K562 (cell line): Measurements from ENCODE around the gene YPEL4. TPM values are rescaled to one million over a fixed set of nuclear protein-coding genes. Genes with fewer than 3 reads are reported as not detected.

Source experiments
- ATF7 ChIP-seq: fragments of 450-650 bp; IDR thresholded peaks from 2 replicates; pipeline ENCODE4 v1.7.1; 2014; ENCODE audit warnings: mild to moderate bottlenecking, moderate library complexity
- CREBBP ChIP-seq: IDR thresholded peaks from one replicate; pipeline ENCODE4 v1.6.1; 2012; ENCODE audit warnings: low read depth, mild to moderate bottlenecking, control low read depth, inconsistent platforms, low read length
- E2F3 ChIP-seq: fragments of 250-450 bp; sonication (Bioruptor Pico); IDR thresholded peaks from 2 replicates; pipeline ENCODE4 v1.4.0; 2020; ENCODE audit warnings: mild to moderate bottlenecking
- FOXA3 ChIP-seq, 2 experiments: fragments of 450-650 bp in 1 of 2; sonication (generic) in 1 of 2; formaldehyde crosslinking; IDR thresholded peaks in 1 of 2; conservative IDR thresholded peaks in 1 of 2; 2 replicates each; pipeline versions ENCODE4 v1.4.0 to v1.8.0; 2020 to 2022; ENCODE audit warnings: mild to moderate bottlenecking in 2 of 2, missing genetic modification reagents in 1 of 2
- KAT7 ChIP-seq: sonication (generic); formaldehyde crosslinking; IDR thresholded peaks from 2 replicates; pipeline ENCODE4 v1.8.0; 2022; ENCODE audit warnings: missing genetic modification reagents, mild to moderate bottlenecking, borderline replicate concordance
- NCOA6 ChIP-seq: fragments of 450-650 bp; IDR thresholded peaks from 2 replicates; pipeline ENCODE4 v1.6.1; 2017; ENCODE audit warnings: mild to moderate bottlenecking
- NEUROD1 ChIP-seq: fragments of 150-350 bp; IDR thresholded peaks from 2 replicates; pipeline ENCODE4 v1.6.1; 2014; ENCODE audit warnings: borderline replicate concordance, low read length, low read depth; ENCODE audit not compliant: partially characterized antibody
- NFE2L1 ChIP-seq: fragments of 450-650 bp; IDR thresholded peaks from 2 replicates; pipeline ENCODE4 v1.6.1; 2016; ENCODE audit warnings: missing genetic modification characterization, low read depth, mild to moderate bottlenecking, missing compliant biosample characterization, moderate library complexity, borderline replicate concordance
- NR2C1 ChIP-seq, 2 experiments: fragments of 450-650 bp; IDR thresholded peaks; 2 replicates each; pipeline ENCODE4 v1.6.1; 2017; ENCODE audit warnings: mild to moderate bottlenecking in 2 of 2, antibody characterized with exemption in 1 of 2, inconsistent platforms in 1 of 2, missing compliant biosample characterization in 1 of 2, missing genetic modification characterization in 1 of 2
- PHF20 ChIP-seq: fragments of 450-650 bp; IDR thresholded peaks from 2 replicates; pipeline ENCODE4 v1.6.1; 2018; ENCODE audit not compliant: partially characterized antibody
- SAFB ChIP-seq: fragments of 200-400 bp; formaldehyde crosslinking; IDR thresholded peaks from 2 replicates; pipeline ENCODE4 v1.6.1; 2017; ENCODE audit warnings: low read depth, low read length, borderline replicate concordance
- SIN3B ChIP-seq: fragments of 450-650 bp; IDR thresholded peaks from 2 replicates; pipeline ENCODE4 v1.6.1; 2017; ENCODE audit warnings: low read depth, mild to moderate bottlenecking, moderate library complexity
- SMAD3 ChIP-seq: fragments of 450-650 bp; formaldehyde crosslinking; conservative IDR thresholded peaks from 2 replicates; pipeline ENCODE4 v1.4.0; 2020; ENCODE audit warnings: mild to moderate bottlenecking
- SRF ChIP-seq, 2 experiments: fragments of 250-450, 450-650 bp in 1 of 2; sonication (Bioruptor Pico) in 1 of 2; sonication (generic) in 1 of 2; formaldehyde crosslinking; IDR thresholded peaks; 2 replicates each; pipeline versions ENCODE4 v1.5.0 to v1.5.1; 2020 to 2022; ENCODE audit warnings: mild to moderate bottlenecking in 1 of 2, missing genetic modification reagents in 1 of 2
- TCFL5 ChIP-seq: fragments of 250-450 bp; sonication (Bioruptor Pico); conservative IDR thresholded peaks from 2 replicates; pipeline ENCODE4 v1.6.1; 2021; ENCODE audit warnings: mild to moderate bottlenecking, moderate library complexity, matching md5 sums
- ZNF384 ChIP-seq: IDR thresholded peaks from 2 replicates; pipeline ENCODE4 v1.6.1; 2012; ENCODE audit warnings: low read depth, low read length, improper control_type of control experiment
- ZNF551 ChIP-seq: fragments of 250-450 bp; sonication (Bioruptor Pico); IDR thresholded peaks from 2 replicates; pipeline ENCODE4 v1.5.0; 2021; ENCODE audit warnings: mild to moderate bottlenecking, moderate library complexity
- ZNF561 ChIP-seq: fragments of 450-650 bp; formaldehyde crosslinking; conservative IDR thresholded peaks from 2 replicates; pipeline ENCODE4 v1.4.0; 2020; ENCODE audit warnings: mild to moderate bottlenecking, moderate library complexity
- ZNF584 ChIP-seq: fragments of 200-800 bp; sonication (Bioruptor generic); IDR thresholded peaks from 2 replicates; pipeline ENCODE4 v1.6.1; 2016; ENCODE audit warnings: low read depth, mild to moderate bottlenecking, missing genetic modification characterization, missing compliant biosample characterization
- ZNF639 ChIP-seq, 2 experiments: fragments of 200-800 bp in 1 of 2; sonication (Bioruptor generic) in 1 of 2; sonication (generic) in 1 of 2; formaldehyde crosslinking in 1 of 2; IDR thresholded peaks in 1 of 2; conservative IDR thresholded peaks in 1 of 2; 2 replicates each; pipeline versions ENCODE4 v1.5.0 to v1.6.1; 2016 to 2020; ENCODE audit warnings: missing compliant biosample characterization in 1 of 2, missing genetic modification characterization in 1 of 2, missing genetic modification reagents in 1 of 2
- ZNF696 ChIP-seq: fragments of 250-450 bp; sonication (Bioruptor Pico); conservative IDR thresholded peaks from 2 replicates; pipeline ENCODE4 v1.4.0; 2020; ENCODE audit warnings: mild to moderate bottlenecking, moderate library complexity
- polyA plus RNA-seq, 8 experiments: library from polyadenylated mRNA; depleted of rRNA in 4 of 8; stranded (reverse) in 5 of 8; unstranded in 3 of 8; fragments of >200 nt; fragmentation: Nextera tagmentation in 2 of 8; fragmentation: Illumina TruSeq in 1 of 8; extraction: Ambion mirVana in 2 of 8; extraction: Trizol in 1 of 8; gene quantifications; 2 replicates each; pipeline versions ENCODE4 v1.2.1 to v1.2.3, GENCODE V29; 2011 to 2014; ENCODE audit warnings: inconsistent platforms in 1 of 8, missing spikeins in 1 of 8
- total RNA-seq, 7 experiments: library from RNA; depleted of rRNA in 6 of 7; stranded (reverse); fragments of >200 nt in 6 of 7; fragmentation: Illumina TruSeq in 2 of 7; extraction: Trizol in 2 of 7; gene quantifications; 2 replicates each; pipeline versions ENCODE4 v1.2.1 to v1.2.3, GENCODE V29; 2011 to 2021; ENCODE audit warnings: low replicate concordance in 1 of 7
- TF ChIP-seq, protein P1 (sequence below): IDR thresholded peaks from 2 replicates; pipeline ENCODE4 v1.6.1; 2016; ENCODE audit warnings: missing genetic modification characterization, missing compliant biosample characterization

The YPEL4 gene
- total and polyA plus RNA-seq, 9 of the 15 experiments (the other 6 are each of a cell fraction or from before 2014, with no cell fraction given), result 0.07 to 1.4 (median 0.40) TPM; not detected in 2

DNA sequence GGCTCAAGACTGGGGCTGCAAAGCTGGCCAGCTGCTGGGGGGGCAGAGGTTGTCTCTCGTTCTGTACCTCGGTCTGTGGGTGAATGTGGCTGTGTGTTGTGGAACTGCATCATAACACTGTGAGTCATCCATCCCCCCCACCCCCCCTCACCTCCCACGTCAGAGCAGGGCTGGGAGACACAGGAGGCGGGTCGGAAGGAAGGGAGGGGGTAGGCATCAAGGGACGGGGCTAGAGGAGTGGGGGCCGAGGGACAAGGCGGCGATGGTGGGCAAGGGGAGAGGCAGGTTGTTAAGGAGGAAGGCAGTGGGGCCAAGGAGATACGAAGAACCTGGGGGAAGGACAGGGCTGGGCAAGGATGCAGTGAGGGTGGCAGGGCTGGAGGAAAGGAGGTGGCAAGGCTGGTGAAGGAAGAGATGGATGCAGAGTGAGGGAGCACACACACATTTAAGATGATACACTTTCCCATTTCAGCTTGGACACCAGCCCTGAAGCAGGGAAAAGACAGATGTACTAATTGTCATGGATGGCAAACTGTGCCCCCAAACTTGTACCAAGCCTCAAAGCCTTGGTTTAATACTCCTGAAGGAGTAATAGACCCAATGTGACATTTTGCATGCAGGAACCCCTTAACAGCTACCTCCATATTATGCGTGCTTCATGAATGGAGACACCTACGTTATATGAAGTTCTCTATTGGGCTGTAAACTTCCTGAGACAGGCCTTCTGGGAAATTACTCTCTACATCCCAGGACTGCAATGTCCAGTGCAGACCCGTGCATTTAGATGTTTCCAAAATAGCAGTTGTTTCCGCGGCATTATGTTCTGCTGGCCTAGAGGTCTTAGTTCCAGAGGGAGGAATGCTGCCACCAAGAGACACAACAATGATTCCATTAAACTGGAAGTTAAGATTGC lies at the start of gene YPEL4 (continued):
- no peak for TF ChIP-seq NEUROD1
- TF ChIP-seq ZNF561 (CRISPR knock-in tag), result no peak
- TF ChIP-seq FOXA3 (CRISPR knock-in tag; conservative IDR thresholded peaks at IDR 0.05 in 1 of 2, IDR thresholded peaks at IDR 0.05 in 1 of 2), result no peak
- no peak for TF ChIP-seq E2F3
- TF ChIP-seq, protein P1, sequence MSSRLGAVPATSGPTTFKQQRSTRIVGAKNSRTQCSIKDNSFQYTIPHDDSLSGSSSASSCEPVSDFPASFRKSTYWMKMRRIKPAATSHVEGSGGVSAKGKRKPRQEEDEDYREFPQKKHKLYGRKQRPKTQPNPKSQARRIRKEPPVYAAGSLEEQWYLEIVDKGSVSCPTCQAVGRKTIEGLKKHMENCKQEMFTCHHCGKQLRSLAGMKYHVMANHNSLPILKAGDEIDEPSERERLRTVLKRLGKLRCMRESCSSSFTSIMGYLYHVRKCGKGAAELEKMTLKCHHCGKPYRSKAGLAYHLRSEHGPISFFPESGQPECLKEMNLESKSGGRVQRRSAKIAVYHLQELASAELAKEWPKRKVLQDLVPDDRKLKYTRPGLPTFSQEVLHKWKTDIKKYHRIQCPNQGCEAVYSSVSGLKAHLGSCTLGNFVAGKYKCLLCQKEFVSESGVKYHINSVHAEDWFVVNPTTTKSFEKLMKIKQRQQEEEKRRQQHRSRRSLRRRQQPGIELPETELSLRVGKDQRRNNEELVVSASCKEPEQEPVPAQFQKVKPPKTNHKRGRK (tag), result no peak
- no peak for TF ChIP-seq ZNF584
- TF ChIP-seq ZNF696 (CRISPR knock-in tag), result no peak
- no peak for TF ChIP-seq NCOA6
- no peak for TF ChIP-seq NFE2L1 (tag)
- no peak for TF ChIP-seq PHF20
- no peak for TF ChIP-seq ZNF384
- TF ChIP-seq SMAD3 (CRISPR knock-in tag), result no peak
- no peak for TF ChIP-seq NR2C1 (IDR thresholded peaks at IDR 0.05)
- no peak for TF ChIP-seq NR2C1 (tag; IDR thresholded peaks at IDR 0.05)
- no peak for TF ChIP-seq ATF7
- TF ChIP-seq ZNF639 (CRISPR knock-in tag; conservative IDR thresholded peaks at IDR 0.05 in 1 of 2, IDR thresholded peaks at IDR 0.05 in 1 of 2), result no peak
- TF ChIP-seq CREBBP, result no peak
- no peak for TF ChIP-seq ZNF551 (CRISPR knock-in tag)
- 0 out of 2 replicates have a peak, but pooled peaks have one; percentile 35 for TF ChIP-seq KAT7 (CRISPR knock-in tag)
- TF ChIP-seq SAFB, result no peak
- no peak for TF ChIP-seq SIN3B
- no peak for TF ChIP-seq SRF (CRISPR knock-in tag; IDR thresholded peaks at IDR 0.05)
- TF ChIP-seq TCFL5 (CRISPR knock-in tag), result no peak
